ENCODE data around the gene SP140L. TPM values are rescaled to one million over a fixed set of nuclear protein-coding genes. Genes with fewer than 3 reads are reported as not detected.

The SP140L gene
- total and polyA plus RNA-seq, 2 donors (not counting 1 experiment from before 2014, with no cell fraction given) = 94.6 to 154 TPM

DNA sequence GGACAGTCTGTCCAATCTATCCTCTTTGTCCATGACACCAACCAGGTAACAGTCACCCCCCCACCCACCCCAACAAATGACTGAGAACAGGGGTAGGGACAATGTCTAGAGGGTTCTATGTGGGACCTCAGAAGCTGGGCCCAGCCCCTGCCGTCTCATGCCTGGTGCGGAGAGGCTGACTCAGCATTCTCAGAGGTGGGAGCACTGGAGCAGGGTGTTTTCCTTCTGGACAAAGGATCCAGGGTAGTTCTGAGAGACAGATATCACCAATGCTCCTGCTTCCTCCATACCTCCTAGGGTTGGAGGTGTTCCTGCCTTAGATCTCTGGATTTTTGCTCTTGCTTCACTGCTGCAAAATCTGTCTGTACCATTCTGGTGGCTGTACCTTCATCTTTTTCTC is 55.1 kb downstream of the SP140L start:
- CTCF ChIA-PET = no interaction called here
- no peak overlapping the region for H3K27ac ChIP-seq (ENCODE audit: low read length in 2 of 2)
- TF ChIP-seq CTCF (IDR thresholded peaks at IDR 0.05) = no peak
- peaks cover 14 to 55% of the 10 kb centered on the region in 2 experiments for H3K36me3 ChIP-seq (replicated peaks in 1 of 2; ENCODE audit: control extremely low read depth in 1 of 2, control insufficient read depth in 1 of 2, extremely low read depth in 1 of 2, insufficient read depth in 2 of 2, low read length in 1 of 2)
- H3K79me2 ChIP-seq (ENCODE audit: control insufficient read depth, insufficient read depth, low read length) = peaks cover 4% of the 10 kb centered on the region
- H2AFZ ChIP-seq (ENCODE audit: insufficient read depth, low read depth, low read length, poor library complexity, severe bottlenecking) = no peak overlapping the region
- Mint-ChIP-seq H3K27ac (peak overlapping the region; percentile 50), H3K4me3 (no peak overlapping the region), H3K9me3 (ENCODE audit: insufficient read depth) (no peaks in the 10 kb centered on the region), H3K4me1 (peaks cover 3% of the 10 kb centered on the region), H3K27me3 (no peaks in the 10 kb centered on the region)
- ATAC-seq (ENCODE audit: low read depth) (no peak), DNase-seq (no peak)
- H4K20me1 ChIP-seq (ENCODE audit: control insufficient read depth, insufficient read depth, low read length, poor library complexity, severe bottlenecking) = no peaks in the 10 kb centered on the region
- peaks cover 0 to 2% (median 0%) of the 10 kb centered on the region in 3 donors for H3K9me3 ChIP-seq (ENCODE audit: control extremely low read depth in 1 of 3, control insufficient read depth in 2 of 3, insufficient read depth in 1 of 3, low read length in 2 of 3)
- H3K4me1 ChIP-seq (ENCODE audit: control insufficient read depth in 2 of 2, insufficient read depth in 2 of 2, low read length in 2 of 2) = no peaks in the 10 kb centered on the region
- no peaks in the 10 kb centered on the region for H3K27me3 ChIP-seq (replicated peaks in 1 of 4; ENCODE audit: control extremely low read depth in 1 of 4, control insufficient read depth in 3 of 4, insufficient read depth in 4 of 4, low read length in 3 of 4)
- POLR2A ChIA-PET = no interaction called here
- no peak overlapping the region for H3K4me2 ChIP-seq (replicated peaks; ENCODE audit: low read depth, low read length, poor library complexity, severe bottlenecking)
- WGBS (ENCODE audit: insufficient coverage) = 90% methylated on average over 2 of the region's 2 CpGs
- intact Hi-C loops (cut with micrococcal nuclease) = no loop called here
- no peak overlapping the region for H3K9ac ChIP-seq (ENCODE audit: low read length)
- H3K4me3 ChIP-seq (ENCODE audit: control extremely low read depth in 1 of 5, extremely low read depth in 1 of 5, insufficient read depth in 1 of 5, low read depth in 2 of 5, low read length in 4 of 5) = no peak overlapping the region

GRCh38 chr2:230383453-230383852 is 56.5 kb downstream of the SP140L start:
- intact Hi-C loops (cut with micrococcal nuclease) = no loop called here
- ATAC-seq (ENCODE audit: low read depth) = no peak
- POLR2A ChIA-PET = no interaction called here

More at GRCh38 chr2:230383453-230383852, 56.5 kb downstream of the SP140L start:
- no peaks in the 10 kb centered on the region for H3K27me3 Mint-ChIP-seq
- no peak overlapping the region for H3K4me3 ChIP-seq (ENCODE audit: control extremely low read depth in 1 of 5, extremely low read depth in 1 of 5, insufficient read depth in 1 of 5, low read depth in 2 of 5, low read length in 4 of 5)
- no peaks in the 10 kb centered on the region for H3K9me3 Mint-ChIP-seq (ENCODE audit: insufficient read depth)
- no peak for DNase-seq
- H3K27ac Mint-ChIP-seq = no peak overlapping the region
- no peak overlapping the region for H3K4me3 Mint-ChIP-seq
- H3K9ac ChIP-seq (ENCODE audit: low read length) = no peak overlapping the region
- H3K4me1 Mint-ChIP-seq = peaks cover 3% of the 10 kb centered on the region
- H3K27me3 ChIP-seq (replicated peaks in 1 of 4; ENCODE audit: control extremely low read depth in 1 of 4, control insufficient read depth in 3 of 4, insufficient read depth in 4 of 4, low read length in 3 of 4) = no peaks in the 10 kb centered on the region
- H4K20me1 ChIP-seq (ENCODE audit: control insufficient read depth, insufficient read depth, low read length, poor library complexity, severe bottlenecking) = no peaks in the 10 kb centered on the region
- no peak for TF ChIP-seq CTCF (IDR thresholded peaks at IDR 0.05)
- no peak for TF ChIP-seq EZH2 (IDR thresholded peaks at IDR 0.05; ENCODE audit: borderline replicate concordance, insufficient read depth, low read depth, low read length, poor library complexity, severe bottlenecking)
- 84% methylated on average over 5 of the region's 5 CpGs for WGBS (ENCODE audit: insufficient coverage)
- CTCF ChIA-PET = interaction anchor here (1.2 kb wide), 1 partner anchor 232 kb away, joined by 3 read pairs; no protein-coding TSS in a partner anchor
- peaks cover 0 to 1% (median 0%) of the 10 kb centered on the region in 3 donors for H3K9me3 ChIP-seq (ENCODE audit: control extremely low read depth in 1 of 3, control insufficient read depth in 2 of 3, insufficient read depth in 1 of 3, low read length in 2 of 3)
- no peak overlapping the region for H3K27ac ChIP-seq (ENCODE audit: low read length in 2 of 2)
- H3K4me2 ChIP-seq (replicated peaks; ENCODE audit: low read depth, low read length, poor library complexity, severe bottlenecking) = no peak overlapping the region
- H3K36me3 ChIP-seq (replicated peaks in 1 of 2; ENCODE audit: control extremely low read depth in 1 of 2, control insufficient read depth in 1 of 2, extremely low read depth in 1 of 2, insufficient read depth in 2 of 2, low read length in 1 of 2) = peaks cover 10 to 61% of the 10 kb centered on the region in 2 experiments
- no peaks in the 10 kb centered on the region for H3K79me2 ChIP-seq (ENCODE audit: control insufficient read depth, insufficient read depth, low read length)
- no peak overlapping the region for H2AFZ ChIP-seq (ENCODE audit: insufficient read depth, low read depth, low read length, poor library complexity, severe bottlenecking)
- no peaks in the 10 kb centered on the region for H3K4me1 ChIP-seq (ENCODE audit: control insufficient read depth in 2 of 2, insufficient read depth in 2 of 2, low read length in 2 of 2)

Measured in B cell (primary cell).